DLD1 (cell line): ENCODE data around the gene DDX41.

Source experiments
- in situ Hi-C: cut with HindIII; loops from 2 replicates; pipeline ENCODE4 v1.10.0; 2017; ENCODE audit warnings: low sequenced_read_pairs

The DDX41 gene

GRCh38 chr5:177500685-177501522 is 15.9 kb downstream of the DDX41 start:
- in situ Hi-C loops, result no loop called here

- in situ Hi-C loops, result no loop called here
These were observed 16.9 kb downstream of the DDX41 start for GRCh38 chr5:177499842-177500241.

GRCh38 chr5:177498013-177498787 is 18.6 kb downstream of the DDX41 start:
- in situ Hi-C loops, result no loop called here

GRCh38 chr5:177497292-177498012 is 19.3 kb downstream of the DDX41 start, which contains the start of gene PDLIM7:
TSS of gene PDLIM7 (minus strand) at chr5:177497604. CDS start at chr5:177496512, 1,092 bp downstream.
- in situ Hi-C loops, result no loop called here

- in situ Hi-C loops, result no loop called here
These were observed 20.0 kb downstream of the DDX41 start for GRCh38 chr5:177496727-177497291.

- in situ Hi-C loops, result no loop called here
These were observed 20.6 kb downstream of the DDX41 start for GRCh38 chr5:177496070-177496726.

- in situ Hi-C loops, result no loop called here
These were observed 21.3 kb downstream of the DDX41 start for GRCh38 chr5:177495243-177496060.

GRCh38 chr5:177494346-177495195 is 22.2 kb downstream of the DDX41 start:
- in situ Hi-C loops, result no loop called here

- in situ Hi-C loops, result no loop called here
These were observed 22.9 kb downstream of the DDX41 start for GRCh38 chr5:177493795-177494345.

GRCh38 chr5:177492841-177493240 is 23.9 kb downstream of the DDX41 start:
- in situ Hi-C loops, result no loop called here

GRCh38 chr5:177491983-177492746 is 24.6 kb downstream of the DDX41 start:
- in situ Hi-C loops, result no loop called here

GRCh38 chr5:177491429-177491945 is 25.3 kb downstream of the DDX41 start:
- in situ Hi-C loops, result no loop called here

- in situ Hi-C loops, result no loop called here
These were observed 25.8 kb downstream of the DDX41 start for GRCh38 chr5:177490992-177491391.

- in situ Hi-C loops, result no loop called here
These were observed 26.3 kb downstream of the DDX41 start for GRCh38 chr5:177490311-177490991.

- in situ Hi-C loops, result no loop called here
These were observed 27.5 kb downstream of the DDX41 start for GRCh38 chr5:177489119-177489716.

- in situ Hi-C loops, result no loop called here
These were observed 28.8 kb downstream of the DDX41 start for GRCh38 chr5:177487975-177488374.
